Neuronal stem cell (in vitro differentiated cells): ENCODE results near the gene ABLIM2.
A peak's percentile ranks its signal among the peaks of the same experiment; 100 is the strongest.

Experiments used
- DNase-seq: peaks from one replicate; pipeline ENCODE4 v3.0.0-alpha.2; 2013; ENCODE audit warnings: low spot score
- H2AFZ ChIP-seq: one replicate; pipeline ENCODE4 v1.6.1; 2013; ENCODE audit warnings: mild to moderate bottlenecking, low read length, inconsistent platforms
- H2AK5ac ChIP-seq: 2 replicates; pipeline ENCODE4 v1.6.1; 2013; ENCODE audit warnings: low read depth, mild to moderate bottlenecking, inconsistent platforms, low read length, moderate library complexity, mixed read lengths
- H2BK120ac ChIP-seq: 2 replicates; pipeline ENCODE4 v1.6.1; 2013; ENCODE audit warnings: low read depth, mild to moderate bottlenecking, inconsistent platforms, low read length, moderate library complexity, mixed read lengths
- H2BK12ac ChIP-seq: one replicate; pipeline ENCODE4 v1.6.1; 2013; ENCODE audit warnings: low read length, inconsistent platforms
- H2BK15ac ChIP-seq: 2 replicates; pipeline ENCODE4 v1.6.1; 2013; ENCODE audit warnings: mild to moderate bottlenecking, low read length, inconsistent platforms, mixed read lengths
- H2BK5ac ChIP-seq: one replicate; pipeline ENCODE4 v1.6.1; 2013; ENCODE audit warnings: inconsistent platforms, mild to moderate bottlenecking, low read length, moderate library complexity
- H3K14ac ChIP-seq: one replicate; pipeline ENCODE4 v1.6.1; 2013; ENCODE audit warnings: low read length, inconsistent platforms
- H3K18ac ChIP-seq: 2 replicates; pipeline ENCODE4 v1.6.1; 2013; ENCODE audit warnings: low read length, inconsistent platforms
- H3K23ac ChIP-seq: 2 replicates; pipeline ENCODE4 v1.6.1; 2013; ENCODE audit warnings: low read depth, mild to moderate bottlenecking, mixed read lengths, low read length, inconsistent platforms; ENCODE audit not compliant: poor library complexity
- H3K27ac ChIP-seq: replicated peaks from 3 replicates; pipeline ENCODE4 v1.5.1; 2013; ENCODE audit warnings: low read length, inconsistent platforms
- H3K27me3 ChIP-seq, 3 experiments: 2 replicates each; pipeline ENCODE4 v1.6.1; 2013; ENCODE audit warnings: low read length in 3 of 3, mild to moderate bottlenecking in 2 of 3, inconsistent platforms in 1 of 3, low read depth in 1 of 3, mixed read lengths in 1 of 3, moderate library complexity in 1 of 3; ENCODE audit not compliant: control insufficient read depth in 3 of 3, insufficient read depth in 3 of 3
- H3K36me3 ChIP-seq, 2 donors: replicated peaks in 1 of 2; 2 replicates each; pipeline ENCODE4 v1.6.1; 2013; ENCODE audit warnings: low read length in 2 of 2; ENCODE audit not compliant: control insufficient read depth in 2 of 2, insufficient read depth in 2 of 2
- H3K4ac ChIP-seq: 2 replicates; pipeline ENCODE4 v1.6.1; 2013; ENCODE audit warnings: inconsistent platforms, mild to moderate bottlenecking, low read length, moderate library complexity
- H3K4me1 ChIP-seq, 2 donors: 1 replicate in 1 of 2; 2 replicates in 1 of 2; pipeline ENCODE4 v1.6.1; 2013; ENCODE audit warnings: low read length in 2 of 2, low read depth in 1 of 2; ENCODE audit not compliant: control insufficient read depth in 2 of 2, insufficient read depth in 1 of 2
- H3K4me2 ChIP-seq: one replicate; pipeline ENCODE4 v1.6.1; 2013; ENCODE audit warnings: mild to moderate bottlenecking, low read length, inconsistent platforms; ENCODE audit not compliant: insufficient read depth, poor library complexity, severe bottlenecking
- H3K4me3 ChIP-seq, 2 donors: 2 replicates each; pipeline ENCODE4 v1.5.1; 2013; ENCODE audit warnings: low read length in 2 of 2, mild to moderate bottlenecking in 2 of 2, inconsistent platforms in 1 of 2, moderate library complexity in 1 of 2
- H3K79me1 ChIP-seq: one replicate; pipeline ENCODE4 v1.6.1; 2013; ENCODE audit warnings: low read depth, mild to moderate bottlenecking, inconsistent platforms, low read length, moderate library complexity
- H3K9ac ChIP-seq: one replicate; pipeline ENCODE4 v1.6.1; 2013; ENCODE audit warnings: mild to moderate bottlenecking, low read depth, low read length, inconsistent platforms; ENCODE audit not compliant: poor library complexity
- H3K9me3 ChIP-seq, 2 donors: replicated peaks in 1 of 2; 2 replicates each; pipeline versions ENCODE3 to v1.6.1; 2013; ENCODE audit warnings: low read length in 2 of 2, mild to moderate bottlenecking in 2 of 2, inconsistent platforms in 1 of 2, low read depth in 1 of 2, mixed read lengths in 1 of 2, moderate library complexity in 1 of 2; ENCODE audit not compliant: control insufficient read depth in 2 of 2, insufficient read depth in 1 of 2
- H4K8ac ChIP-seq: one replicate; pipeline ENCODE4 v1.6.1; 2013; ENCODE audit warnings: low read depth, mild to moderate bottlenecking, inconsistent platforms, low read length, moderate library complexity
- H4K91ac ChIP-seq: one replicate; pipeline ENCODE4 v1.6.1; 2013; ENCODE audit warnings: low read length, low read depth, mild to moderate bottlenecking, inconsistent platforms; ENCODE audit not compliant: poor library complexity
- WGBS, 2 donors: extraction: QIAGEN DNeasy Blood & Tissue Kit; methylation state at CpG; one replicate each; pipeline ENCODE4 v1.1.7; 2013; ENCODE audit warnings: missing lambda C conversion rate in 2 of 2, mixed read lengths in 1 of 2; ENCODE audit not compliant: insufficient read length in 2 of 2, insufficient replicate concordance in 1 of 2; ENCODE audit errors: extremely low coverage in 2 of 2; 5-methylcytosine and 5-hydroxymethylcytosine counted together

ABLIM2 gene

GRCh38 chr4:7992846-7993245, 165.8 kb downstream of the ABLIM2 start:
- no peak overlapping the region for H3K23ac ChIP-seq
- H2BK5ac ChIP-seq, result no peak overlapping the region
- peak overlapping the region; percentile 90 for H2AK5ac ChIP-seq
- no peak for DNase-seq
- peaks cover 0 to 4% of the 10 kb centered on the region in 2 donors for H3K9me3 ChIP-seq
- H4K8ac ChIP-seq, result no peak overlapping the region
- H3K4me3 ChIP-seq, result no peak overlapping the region
- H3K4me2 ChIP-seq, result no peak overlapping the region
- peak overlapping the region; percentile 99 for H3K14ac ChIP-seq
- no peak overlapping the region for H4K91ac ChIP-seq
- H3K4me1 ChIP-seq, result peaks cover 0 to 3% of the 10 kb centered on the region in 2 donors
- peak overlapping the region; percentile 97 for H2BK12ac ChIP-seq
- peaks cover 0 to 17% (median 0%) of the 10 kb centered on the region in 3 experiments for H3K27me3 ChIP-seq
- WGBS, 2 donors, result no CpG with 5 or more reads among the region's 11 CpGs
- no peaks in the 10 kb centered on the region for H3K79me1 ChIP-seq
- H3K18ac ChIP-seq, result peak overlapping the region; percentile 87
- no peak overlapping the region for H2BK15ac ChIP-seq
- peak overlapping the region; percentile 48 for H2BK120ac ChIP-seq
- H3K9ac ChIP-seq, result no peak overlapping the region
- H3K27ac ChIP-seq, result no peak overlapping the region
- H2AFZ ChIP-seq, result no peak overlapping the region
- H3K4ac ChIP-seq, result no peak overlapping the region
- H3K36me3 ChIP-seq, result no peaks in the 10 kb centered on the region

GRCh38 chr4:7990807-7991459, 167.7 kb downstream of the ABLIM2 start:
- no peak overlapping the region for H2BK5ac ChIP-seq
- peaks cover 3 to 5% of the 10 kb centered on the region in 2 donors for H3K4me1 ChIP-seq
- H3K23ac ChIP-seq, result no peak overlapping the region
- H3K9me3 ChIP-seq, result peaks cover 0 to 4% of the 10 kb centered on the region in 2 donors
- H3K14ac ChIP-seq, result no peak overlapping the region
- H2AK5ac ChIP-seq, result peak overlapping the region; percentile 17
- DNase-seq, result no peak
- H2BK12ac ChIP-seq, result no peak overlapping the region
- H3K27me3 ChIP-seq, result peaks cover 0 to 13% (median 0%) of the 10 kb centered on the region in 3 experiments
- H3K4me3 ChIP-seq, result no peak overlapping the region
- H3K18ac ChIP-seq, result no peak overlapping the region
- H3K27ac ChIP-seq, result no peak overlapping the region
- H4K8ac ChIP-seq, result no peak overlapping the region
- WGBS, 2 donors, result no CpG with 5 or more reads among the region's 10 CpGs
- H3K36me3 ChIP-seq, result no peaks in the 10 kb centered on the region
- H3K9ac ChIP-seq, result no peak overlapping the region
- H3K4ac ChIP-seq, result no peak overlapping the region
- H2BK15ac ChIP-seq, result no peak overlapping the region
- no peak overlapping the region for H3K4me2 ChIP-seq
- no peak overlapping the region for H2BK120ac ChIP-seq
- no peak overlapping the region for H4K91ac ChIP-seq
- no peak overlapping the region for H2AFZ ChIP-seq
- no peaks in the 10 kb centered on the region for H3K79me1 ChIP-seq

GRCh38 chr4:7989654-7990053, 169.0 kb downstream of the ABLIM2 start:
- H3K14ac ChIP-seq, result no peak overlapping the region
- H3K4me2 ChIP-seq, result no peak overlapping the region
- H3K36me3 ChIP-seq, result no peaks in the 10 kb centered on the region
- H2AK5ac ChIP-seq, result no peak overlapping the region
- no peak overlapping the region for H2BK120ac ChIP-seq
- H3K23ac ChIP-seq, result no peak overlapping the region
- peaks cover 0 to 2% of the 10 kb centered on the region in 2 donors for H3K9me3 ChIP-seq
- no peak overlapping the region for H2BK12ac ChIP-seq
- peaks cover 3 to 6% of the 10 kb centered on the region in 2 donors for H3K4me1 ChIP-seq
- no peak overlapping the region for H4K91ac ChIP-seq
- H3K4ac ChIP-seq, result no peak overlapping the region
- no peaks in the 10 kb centered on the region for H3K79me1 ChIP-seq
- H3K27ac ChIP-seq, result no peak overlapping the region
- no peak overlapping the region for H3K9ac ChIP-seq
- no peak overlapping the region for H3K4me3 ChIP-seq
- H2BK5ac ChIP-seq, result no peak overlapping the region
- no CpG with 5 or more reads among the region's 2 CpGs for WGBS, 2 donors
- no peak overlapping the region for H2BK15ac ChIP-seq
- H3K18ac ChIP-seq, result no peak overlapping the region
- DNase-seq, result no peak
- no peak overlapping the region for H2AFZ ChIP-seq
- H3K27me3 ChIP-seq, result peaks cover 0 to 19% (median 0%) of the 10 kb centered on the region in 3 experiments
- no peak overlapping the region for H4K8ac ChIP-seq

- H2AFZ ChIP-seq, result no peak overlapping the region
- H3K79me1 ChIP-seq, result no peaks in the 10 kb centered on the region
- peaks cover 0 to 19% (median 0%) of the 10 kb centered on the region in 3 experiments for H3K27me3 ChIP-seq
- H2BK15ac ChIP-seq, result no peak overlapping the region
- no peak overlapping the region for H3K4me2 ChIP-seq
- no peak overlapping the region for H3K23ac ChIP-seq
- peaks cover 0 to 2% of the 10 kb centered on the region in 2 donors for H3K9me3 ChIP-seq
- no peak overlapping the region for H2BK120ac ChIP-seq
- no peak overlapping the region for H3K14ac ChIP-seq
- no peak overlapping the region for H3K9ac ChIP-seq
- no peak overlapping the region for H3K4ac ChIP-seq
- no peak overlapping the region for H2BK5ac ChIP-seq
- H3K4me3 ChIP-seq, result no peak overlapping the region
- DNase-seq, result no peak
- H2BK12ac ChIP-seq, result no peak overlapping the region
- no peak overlapping the region for H4K8ac ChIP-seq
- no peak overlapping the region for H2AK5ac ChIP-seq
- no CpG with 5 or more reads among the region's 1 CpG for WGBS, 2 donors
- no peak overlapping the region for H3K18ac ChIP-seq
- no peak overlapping the region for H4K91ac ChIP-seq
- no peaks in the 10 kb centered on the region for H3K36me3 ChIP-seq
- no peak overlapping the region for H3K27ac ChIP-seq
- H3K4me1 ChIP-seq, result peaks cover 3 to 6% of the 10 kb centered on the region in 2 donors
Measured at GRCh38 chr4:7988437-7988836, 170.2 kb downstream of the ABLIM2 start.
